Measurements from ENCODE around the gene TLNRD1. TPM values are rescaled to one million over a fixed set of nuclear protein-coding genes. Genes with fewer than 3 reads are reported as not detected.

The TLNRD1 gene
- total RNA-seq, 1 experiment from 2014 or later: 24.7 TPM

GRCh38 chr15:81021321-81021720 is 20.6 kb downstream of the TLNRD1 start:
- intact Hi-C loops (cut with micrococcal nuclease; ENCODE audit: unreplicated experiment) (no loop called here), in situ Hi-C loops (cut with HindIII; ENCODE audit: low pct_unique_long_range_greater_than_20kb, low sequenced_read_pairs) (no loop called here)
- ATAC-seq: no peak
- POLR2A ChIA-PET: no interaction called here
- CTCF ChIA-PET: no interaction called here
- no peak for TF ChIP-seq TCF7L2 (IDR thresholded peaks at IDR 0.05; ENCODE audit: low read depth, low read length)
- TF ChIP-seq POLR2AphosphoS5 (IDR thresholded peaks at IDR 0.05; ENCODE audit: low read depth, low read length): no peak
- no peak for TF ChIP-seq CTCF (IDR thresholded peaks at IDR 0.05)
- TF ChIP-seq, protein P1, sequence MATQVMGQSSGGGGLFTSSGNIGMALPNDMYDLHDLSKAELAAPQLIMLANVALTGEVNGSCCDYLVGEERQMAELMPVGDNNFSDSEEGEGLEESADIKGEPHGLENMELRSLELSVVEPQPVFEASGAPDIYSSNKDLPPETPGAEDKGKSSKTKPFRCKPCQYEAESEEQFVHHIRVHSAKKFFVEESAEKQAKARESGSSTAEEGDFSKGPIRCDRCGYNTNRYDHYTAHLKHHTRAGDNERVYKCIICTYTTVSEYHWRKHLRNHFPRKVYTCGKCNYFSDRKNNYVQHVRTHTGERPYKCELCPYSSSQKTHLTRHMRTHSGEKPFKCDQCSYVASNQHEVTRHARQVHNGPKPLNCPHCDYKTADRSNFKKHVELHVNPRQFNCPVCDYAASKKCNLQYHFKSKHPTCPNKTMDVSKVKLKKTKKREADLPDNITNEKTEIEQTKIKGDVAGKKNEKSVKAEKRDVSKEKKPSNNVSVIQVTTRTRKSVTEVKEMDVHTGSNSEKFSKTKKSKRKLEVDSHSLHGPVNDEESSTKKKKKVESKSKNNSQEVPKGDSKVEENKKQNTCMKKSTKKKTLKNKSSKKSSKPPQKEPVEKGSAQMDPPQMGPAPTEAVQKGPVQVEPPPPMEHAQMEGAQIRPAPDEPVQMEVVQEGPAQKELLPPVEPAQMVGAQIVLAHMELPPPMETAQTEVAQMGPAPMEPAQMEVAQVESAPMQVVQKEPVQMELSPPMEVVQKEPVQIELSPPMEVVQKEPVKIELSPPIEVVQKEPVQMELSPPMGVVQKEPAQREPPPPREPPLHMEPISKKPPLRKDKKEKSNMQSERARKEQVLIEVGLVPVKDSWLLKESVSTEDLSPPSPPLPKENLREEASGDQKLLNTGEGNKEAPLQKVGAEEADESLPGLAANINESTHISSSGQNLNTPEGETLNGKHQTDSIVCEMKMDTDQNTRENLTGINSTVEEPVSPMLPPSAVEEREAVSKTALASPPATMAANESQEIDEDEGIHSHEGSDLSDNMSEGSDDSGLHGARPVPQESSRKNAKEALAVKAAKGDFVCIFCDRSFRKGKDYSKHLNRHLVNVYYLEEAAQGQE (IDR thresholded peaks at IDR 0.05; ENCODE audit: insufficient read depth in 1 of 2, low read depth in 2 of 2, low read length in 1 of 2): no peak
- TF ChIP-seq SIN3A (IDR thresholded peaks at IDR 0.05; ENCODE audit: borderline replicate concordance, insufficient read depth, low read depth, low read length): no peak
- H3K27me3 ChIP-seq (ENCODE audit: control insufficient read depth, insufficient read depth, low read length): no peaks in the 10 kb centered on the region
- H3K4me3 ChIP-seq (ENCODE audit: low read depth in 2 of 2, low read length in 2 of 2): no peak overlapping the region
- DNase-seq (ENCODE audit: low read depth, low spot score): no peak
- BruUV-seq (replicated peaks): no TSS peak
- no peak overlapping the region for H3K27ac ChIP-seq (ENCODE audit: low read length)
- H3K36me3 ChIP-seq (ENCODE audit: control insufficient read depth, insufficient read depth, low read length): no peaks in the 10 kb centered on the region
- no peaks in the 10 kb centered on the region for H3K4me1 ChIP-seq (ENCODE audit: control insufficient read depth, insufficient read depth, low read length)
- no peaks in the 10 kb centered on the region for H3K9me3 ChIP-seq (ENCODE audit: control insufficient read depth, insufficient read depth, low read depth, low read length)

GRCh38 chr15:81023483-81024264 is 23.0 kb downstream of the TLNRD1 start:
- in situ Hi-C loops (cut with HindIII; ENCODE audit: low pct_unique_long_range_greater_than_20kb, low sequenced_read_pairs) (no loop called here), intact Hi-C loops (cut with micrococcal nuclease; ENCODE audit: unreplicated experiment) (no loop called here)
- no peaks in the 10 kb centered on the region for H3K27me3 ChIP-seq (ENCODE audit: control insufficient read depth, insufficient read depth, low read length)
- H3K9me3 ChIP-seq (ENCODE audit: control insufficient read depth, insufficient read depth, low read depth, low read length): no peaks in the 10 kb centered on the region
- BruUV-seq (replicated peaks): no TSS peak
- POLR2A ChIA-PET: no interaction called here
- H3K36me3 ChIP-seq (ENCODE audit: control insufficient read depth, insufficient read depth, low read length): no peaks in the 10 kb centered on the region
- no peak overlapping the region for H3K27ac ChIP-seq (ENCODE audit: low read length)
- CTCF ChIA-PET: no interaction called here
- DNase-seq (ENCODE audit: low read depth, low spot score) (no peak), ATAC-seq (no peak)
- H3K4me3 ChIP-seq (ENCODE audit: low read depth in 2 of 2, low read length in 2 of 2): no peak overlapping the region
- H3K4me1 ChIP-seq (ENCODE audit: control insufficient read depth, insufficient read depth, low read length): 0 out of 2 replicates have a peak, but pooled peaks cover 3% of the 10 kb centered on the region
- TF ChIP-seq, protein P1 (IDR thresholded peaks at IDR 0.05; ENCODE audit: insufficient read depth in 1 of 2, low read depth in 2 of 2, low read length in 1 of 2): no peak
- TF ChIP-seq CTCF (IDR thresholded peaks at IDR 0.05): no peak
